Effector memory CD4-positive, alpha-beta T cell (primary cell): ENCODE measurements around the gene RAD51AP1.
"Not testable (repeated sequence)": the region's sequence is repeated elsewhere in the genome, so short reads cannot be mapped to it uniquely, and the experiment has no call there.

Source experiments
- DNase-seq, 3 donors: peaks; one replicate each; pipeline ENCODE4 v3.0.0-alpha.2; 2020
- H3K27ac ChIP-seq: 2 replicates; pipeline ENCODE4 v1.7.0; 2013; ENCODE audit warnings: mild to moderate bottlenecking, low read length, moderate library complexity; ENCODE audit not compliant: insufficient read depth, poor library complexity, severe bottlenecking
- H3K27me3 ChIP-seq: replicated peaks from 2 replicates; pipeline ENCODE4 v1.7.0; 2013; ENCODE audit warnings: mild to moderate bottlenecking, low read length; ENCODE audit not compliant: insufficient read depth, control insufficient read depth, poor library complexity, severe bottlenecking
- H3K36me3 ChIP-seq: 2 replicates; pipeline ENCODE4 v1.7.0; 2013; ENCODE audit warnings: mild to moderate bottlenecking, low read length, moderate library complexity; ENCODE audit not compliant: control insufficient read depth, insufficient read depth
- H3K4me1 ChIP-seq: 2 replicates; pipeline ENCODE4 v1.7.0; 2013; ENCODE audit warnings: low read length, mild to moderate bottlenecking; ENCODE audit not compliant: control insufficient read depth, insufficient read depth, poor library complexity, severe bottlenecking
- H3K4me3 ChIP-seq: 2 replicates; pipeline ENCODE4 v1.7.0; 2013; ENCODE audit warnings: low read length, low read depth, mild to moderate bottlenecking; ENCODE audit not compliant: insufficient read depth, poor library complexity, severe bottlenecking
- H3K9me3 ChIP-seq: 2 replicates; pipeline ENCODE4 v1.7.0; 2013; ENCODE audit warnings: mild to moderate bottlenecking, low read length, moderate library complexity; ENCODE audit not compliant: control insufficient read depth

RAD51AP1 gene

DNA sequence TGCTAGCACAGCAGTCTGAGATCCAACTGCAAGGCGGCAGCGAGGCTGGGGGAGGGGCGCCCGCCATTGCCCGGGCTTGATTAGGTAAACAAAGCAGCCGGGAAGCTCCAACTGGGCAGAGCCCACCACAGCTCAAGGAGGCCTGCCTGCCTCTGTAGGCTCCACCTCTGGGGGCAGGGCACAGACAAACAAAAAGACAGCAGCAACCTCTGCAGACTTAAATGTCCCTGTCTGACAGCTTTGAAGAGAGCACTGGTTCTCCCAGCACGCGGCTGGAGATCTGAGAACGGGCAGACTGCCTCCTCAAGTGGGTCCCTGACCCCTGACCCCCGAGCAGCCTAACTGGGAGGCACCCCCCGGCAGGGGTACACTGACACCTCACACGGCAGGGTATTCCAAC is 29.4 kb upstream of the RAD51AP1 start:
- peaks cover 12% of the 10 kb centered on the region for H3K4me1 ChIP-seq
- not testable (repeated sequence) for H3K36me3 ChIP-seq, H3K27ac ChIP-seq, H3K4me3 ChIP-seq, H3K27me3 ChIP-seq, DNase-seq, H3K9me3 ChIP-seq

DNA sequence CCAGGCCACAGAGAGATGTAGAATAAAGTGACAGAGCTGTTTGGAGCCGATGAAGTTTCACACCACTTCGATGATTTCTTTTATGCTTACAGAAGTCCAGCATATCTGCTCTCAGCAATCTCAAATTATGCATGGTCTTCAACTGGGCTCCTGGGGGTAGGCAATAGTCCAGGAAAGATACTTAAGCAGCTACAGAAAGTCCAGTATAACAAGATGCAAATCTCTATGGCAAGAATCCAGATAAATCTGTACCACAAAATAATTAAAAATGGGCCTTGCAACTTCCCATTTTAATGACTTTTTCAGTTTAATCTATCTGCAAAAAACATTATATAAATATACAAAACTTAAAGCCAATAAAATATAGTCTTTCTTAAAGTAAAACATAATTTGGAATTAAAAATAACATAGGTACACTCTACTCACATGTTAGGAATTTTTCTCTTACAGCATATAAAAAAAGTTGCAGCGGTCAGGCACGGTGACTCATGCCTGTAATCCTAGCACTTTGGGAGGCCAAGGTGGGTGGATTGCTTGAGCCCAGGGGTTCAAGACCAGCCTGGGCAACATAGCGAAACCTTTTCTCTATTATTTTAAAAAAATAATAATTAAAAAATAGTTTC is 20.5 kb upstream of the RAD51AP1 start:
- no peak overlapping the region for H3K27ac ChIP-seq
- H3K4me3 ChIP-seq, result no peak overlapping the region
- H3K36me3 ChIP-seq, result peaks cover 31% of the 10 kb centered on the region
- no peaks in the 10 kb centered on the region for H3K9me3 ChIP-seq
- H3K4me1 ChIP-seq, result no peaks in the 10 kb centered on the region
- no peaks in the 10 kb centered on the region for H3K27me3 ChIP-seq
- DNase-seq, result no peak

DNA sequence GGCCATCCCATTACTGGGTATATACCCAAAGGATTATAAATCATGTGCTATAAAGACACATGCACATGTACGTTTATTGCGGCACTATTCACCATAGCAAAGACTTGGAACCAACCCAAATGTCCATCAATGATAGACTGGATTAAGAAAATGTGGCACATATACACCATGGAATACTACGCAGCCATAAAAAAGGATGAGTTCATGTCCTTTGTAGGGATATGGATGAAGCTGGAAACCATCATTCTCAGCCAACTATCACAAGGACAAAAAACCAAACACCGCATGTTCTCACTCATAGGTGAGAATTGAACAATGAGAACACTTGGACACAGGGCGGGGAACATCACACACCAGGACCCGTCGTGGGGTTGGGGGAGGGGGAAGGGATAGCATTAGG is 15.2 kb upstream of the RAD51AP1 start:
- not testable (repeated sequence) for H3K27ac ChIP-seq, DNase-seq, H3K27me3 ChIP-seq, H3K4me3 ChIP-seq, H3K4me1 ChIP-seq, H3K9me3 ChIP-seq
- H3K36me3 ChIP-seq, result peaks cover 18% of the 10 kb centered on the region

DNA sequence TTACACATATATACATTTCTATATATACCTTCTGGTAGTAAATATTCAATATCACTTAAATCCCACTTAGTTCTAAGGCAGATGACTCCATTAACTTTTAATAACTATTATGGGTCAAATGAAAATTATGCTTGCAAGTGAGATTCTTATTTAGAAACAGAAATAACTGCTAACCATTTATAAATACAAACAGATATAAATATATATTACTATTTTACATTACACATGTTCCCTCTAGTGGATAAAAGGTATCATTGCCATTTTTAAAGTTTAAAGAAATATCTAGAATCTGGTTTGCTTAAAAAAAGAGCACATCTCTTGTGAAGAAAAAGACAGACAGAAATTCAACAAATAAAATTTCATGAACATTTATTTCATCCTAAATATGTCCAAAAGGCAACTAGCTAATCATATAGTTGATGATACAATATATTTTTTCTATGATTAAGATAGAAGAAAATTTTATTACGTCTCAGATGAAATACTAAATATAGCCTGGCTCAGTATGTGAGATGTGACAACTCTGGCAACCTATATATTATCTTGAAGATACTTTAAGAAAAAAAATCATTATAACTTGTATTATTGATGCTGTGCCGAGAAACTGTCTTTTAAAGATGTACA is 11.7 kb upstream of the RAD51AP1 start:
- Histone ChIP-seq H3K4me3 (no peak overlapping the region), H3K27me3 (no peaks in the 10 kb centered on the region), H3K36me3 (peaks cover 17% of the 10 kb centered on the region), H3K27ac (no peak overlapping the region), H3K4me1 (no peaks in the 10 kb centered on the region), H3K9me3 (no peaks in the 10 kb centered on the region)
- DNase-seq, result no peak

DNA sequence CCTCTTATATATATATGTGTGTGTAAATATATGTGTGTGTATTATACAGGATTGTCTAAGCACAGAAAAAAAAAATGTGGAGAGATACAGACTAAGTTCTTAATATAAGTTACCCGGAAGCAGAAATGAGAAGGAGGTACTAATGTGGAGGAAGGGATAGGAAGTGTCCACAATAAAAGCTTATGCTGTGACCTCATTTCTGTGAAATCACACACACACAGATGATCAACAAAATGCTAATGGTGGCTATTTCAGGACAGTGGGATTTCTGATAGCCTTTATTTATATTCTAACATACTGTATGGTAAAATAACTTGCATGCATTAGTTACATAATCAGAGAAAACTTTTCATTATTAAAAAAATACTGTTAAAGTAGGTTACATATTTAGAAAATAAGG is 8.5 kb upstream of the RAD51AP1 start:
- H3K27ac ChIP-seq, result no peak overlapping the region
- DNase-seq, result no peak
- no peaks in the 10 kb centered on the region for H3K9me3 ChIP-seq
- no peaks in the 10 kb centered on the region for H3K27me3 ChIP-seq
- H3K4me1 ChIP-seq, result no peaks in the 10 kb centered on the region
- H3K4me3 ChIP-seq, result no peak overlapping the region
- peaks cover 18% of the 10 kb centered on the region for H3K36me3 ChIP-seq

DNA sequence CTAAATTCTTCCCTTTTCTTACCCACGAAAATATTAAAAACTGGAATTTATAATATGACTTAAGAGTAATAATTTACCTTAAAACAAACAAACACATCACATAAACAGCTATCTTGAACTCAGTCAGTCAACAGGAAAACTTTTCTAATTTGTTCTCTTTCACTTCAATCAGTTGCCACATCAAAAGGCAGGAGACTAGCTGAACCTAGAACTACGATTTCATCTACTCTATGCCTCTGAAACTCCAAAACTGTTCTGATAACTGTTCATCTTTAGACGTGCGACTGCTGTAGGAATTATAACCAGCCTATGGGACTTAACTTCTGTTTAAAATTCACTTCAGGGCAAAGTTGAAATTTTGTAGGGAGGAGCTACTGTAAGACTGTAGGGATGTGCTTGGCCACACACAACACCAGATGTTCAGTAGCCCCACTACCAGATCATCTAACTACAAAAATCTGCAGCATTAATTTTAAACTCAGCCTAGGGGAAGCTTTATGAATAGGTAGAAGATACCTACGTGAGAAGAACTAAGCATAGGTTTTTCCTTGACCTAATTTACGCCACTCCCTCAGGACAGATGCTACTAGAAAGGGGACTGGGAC is 7.6 kb upstream of the RAD51AP1 start:
- Histone ChIP-seq H3K27ac (no peak overlapping the region), H3K9me3 (no peaks in the 10 kb centered on the region), H3K27me3 (no peaks in the 10 kb centered on the region), H3K36me3 (peaks cover 18% of the 10 kb centered on the region), H3K4me1 (no peaks in the 10 kb centered on the region), H3K4me3 (no peak overlapping the region)
- DNase-seq, result no peak

DNA sequence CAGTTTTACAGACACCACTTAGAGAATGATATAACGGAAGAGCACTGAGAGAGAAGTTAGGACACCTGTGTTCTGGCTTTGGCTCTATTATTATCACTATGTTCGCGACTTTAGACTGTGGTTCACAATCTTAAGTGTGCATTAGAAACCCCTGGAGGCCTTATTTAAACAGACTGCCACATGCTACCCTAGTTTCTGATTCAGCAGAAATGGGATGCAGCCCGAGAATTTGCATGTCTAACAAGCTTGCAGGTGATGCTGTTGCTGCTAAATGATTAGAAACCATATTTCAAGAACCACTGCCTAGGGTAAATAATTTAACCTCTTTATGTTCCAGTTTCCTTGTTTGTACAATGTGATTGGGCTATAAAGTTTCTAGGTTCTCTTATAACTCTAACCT is 3.6 kb upstream of the RAD51AP1 start:
- Histone ChIP-seq H3K36me3 (peaks cover 6% of the 10 kb centered on the region), H3K9me3 (no peaks in the 10 kb centered on the region)

DNA sequence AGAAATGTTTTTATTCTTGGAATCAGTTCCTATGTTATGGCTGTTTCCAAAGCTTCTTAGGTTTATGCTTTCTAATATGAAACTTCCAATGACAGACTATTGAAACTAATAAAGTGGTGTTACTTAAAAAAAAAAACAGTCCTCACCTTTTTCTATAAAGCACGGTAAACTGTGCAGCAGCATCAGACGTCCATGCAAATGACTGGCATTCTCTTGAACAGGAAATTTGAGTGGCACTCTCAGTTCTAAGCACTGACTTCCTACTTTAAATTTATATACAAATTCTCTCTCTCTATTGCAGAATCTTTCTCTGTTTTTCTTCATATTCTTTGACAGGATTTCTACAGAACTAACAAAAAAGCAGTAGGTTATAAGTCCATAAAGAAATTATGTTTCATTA is 2.8 kb upstream of the RAD51AP1 start:
- Histone ChIP-seq H3K27ac (no peak overlapping the region), H3K36me3 (peaks cover 6% of the 10 kb centered on the region), H3K27me3 (no peaks in the 10 kb centered on the region), H3K4me3 (no peak overlapping the region), H3K4me1 (no peaks in the 10 kb centered on the region), H3K9me3 (no peaks in the 10 kb centered on the region)
- no peak for DNase-seq

More for the DNA sequence above, 3.6 kb upstream of the RAD51AP1 start:
- Histone ChIP-seq H3K27ac (no peak overlapping the region), H3K4me1 (no peaks in the 10 kb centered on the region), H3K4me3 (no peak overlapping the region), H3K27me3 (no peaks in the 10 kb centered on the region)
- DNase-seq, result no peak

DNA sequence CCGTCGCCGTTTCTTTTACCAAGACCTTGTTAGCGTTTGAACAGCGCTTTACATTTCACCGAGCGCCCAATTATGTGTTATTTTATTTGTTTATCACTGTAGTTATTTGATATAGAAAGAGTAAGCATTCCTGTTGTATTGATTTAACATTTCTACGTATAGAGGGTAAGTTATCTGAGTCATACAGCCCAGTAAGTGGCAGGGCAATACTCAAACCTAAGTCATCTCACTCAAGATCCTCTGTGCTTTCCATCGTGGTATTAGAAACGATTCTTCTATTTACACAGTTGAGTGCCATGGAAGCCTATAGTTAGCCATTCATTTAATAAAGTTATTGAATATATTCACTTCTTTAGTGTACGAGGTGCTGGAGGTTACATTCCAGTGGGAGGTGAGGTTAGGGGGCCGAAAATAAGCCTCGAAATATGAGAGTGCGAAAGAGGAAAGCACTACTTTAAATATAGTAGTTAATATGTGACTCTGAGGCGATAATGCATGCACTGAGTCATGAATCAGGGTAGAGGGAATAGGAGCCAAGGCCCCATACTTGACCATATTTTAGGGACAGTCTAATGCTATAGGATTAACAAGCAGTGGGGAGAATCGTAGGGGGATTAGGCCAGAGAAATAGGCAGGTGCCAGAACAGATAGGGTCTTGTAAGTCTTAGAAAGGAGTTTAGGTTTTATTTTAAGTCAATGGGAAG is 629 bp downstream of the RAD51AP1 start:
- H3K9me3 ChIP-seq, result no peaks in the 10 kb centered on the region
- DNase-seq, result no peak
- H3K4me3 ChIP-seq, result peak overlapping the region; percentile 70
- H3K27ac ChIP-seq, result peak overlapping the region; percentile 95
- H3K4me1 ChIP-seq, result no peaks in the 10 kb centered on the region
- no peaks in the 10 kb centered on the region for H3K27me3 ChIP-seq
- H3K36me3 ChIP-seq, result no peaks in the 10 kb centered on the region

DNA sequence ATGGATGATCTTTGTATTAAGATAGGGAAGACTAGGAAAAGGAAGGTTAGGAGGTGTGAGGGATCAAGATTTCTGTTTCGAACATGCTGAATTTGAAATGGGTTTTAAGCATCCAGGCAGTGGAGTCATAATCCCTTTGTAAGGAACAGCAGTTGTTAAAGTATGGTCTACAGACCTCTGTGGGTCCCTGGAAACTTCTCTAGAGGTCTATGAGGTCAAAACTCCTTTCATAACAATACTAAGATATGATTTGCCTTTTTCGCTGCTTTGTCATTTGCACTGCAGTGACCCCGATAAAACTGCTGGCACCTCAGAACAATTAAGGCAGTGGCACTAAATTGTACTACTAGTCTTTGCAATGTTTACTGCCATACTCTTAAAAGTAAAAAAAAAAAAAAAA is 1.5 kb downstream of the RAD51AP1 start:
- Histone ChIP-seq H3K4me3 (no peak overlapping the region), H3K9me3 (no peaks in the 10 kb centered on the region), H3K36me3 (no peaks in the 10 kb centered on the region), H3K27me3 (no peaks in the 10 kb centered on the region), H3K27ac (no peak overlapping the region), H3K4me1 (no peaks in the 10 kb centered on the region)
- no peak for DNase-seq
